Testis (tissue), 3 donors: ENCODE results near the gene NRL. TPM values are rescaled to one million over a fixed set of nuclear protein-coding genes. Genes with fewer than 3 reads are reported as not detected.
"Not testable (repeated sequence)": the region's sequence is repeated elsewhere in the genome, so short reads cannot be mapped to it uniquely, and the experiment has no call there.

Experiments
- DNase-seq: peaks from one replicate; pipeline ENCODE4 v3.0.0-alpha.2; 2019
- H3K27ac ChIP-seq, 2 donors: fragments of 200-600 bp; sonication (generic); one replicate each; pipeline ENCODE4 v1.5.1; 2019
- H3K27me3 ChIP-seq: fragments of 200-600 bp; sonication (generic); one replicate; pipeline ENCODE4 v1.5.1; 2019
- H3K36me3 ChIP-seq: fragments of 200-600 bp; sonication (generic); one replicate; pipeline ENCODE4 v1.5.1; 2017; ENCODE audit warnings: low read depth; ENCODE audit errors: missing control alignments
- H3K4me1 ChIP-seq: fragments of 200-600 bp; sonication (generic); one replicate; pipeline ENCODE4 v1.5.1; 2019
- H3K4me3 ChIP-seq, 2 donors: fragments of 200-600 bp; sonication (generic); one replicate each; pipeline ENCODE4 v1.5.1; 2017 to 2019
- H3K9me3 ChIP-seq: fragments of 200-600 bp; sonication (generic); one replicate; pipeline ENCODE4 v1.5.1; 2017
- POLR2A ChIP-seq: fragments of 450-650 bp; IDR thresholded peaks from one replicate; pipeline ENCODE4 v1.6.1; 2017; ENCODE audit warnings: antibody characterized with exemption, mild to moderate bottlenecking, moderate library complexity
- WGBS, 2 donors: methylation state at CpG; one replicate each; pipeline ENCODE4 v1.1.5; 2018; 5-methylcytosine and 5-hydroxymethylcytosine counted together
- intact Hi-C: fragments of 100-400 bp; cut with DNase I; formaldehyde crosslinking; loops from one replicate; pipeline ENCODE4 v1.15.1; 2023; ENCODE audit warnings: low total_unique reads
- polyA plus RNA-seq: library from polyadenylated mRNA; stranded (reverse); fragments of 350-450 nt; fragmentation: Illumina TruSeq; extraction: RNeasy Lipid Tissue Mini Kit (QIAGEN cat#74804); gene quantifications from one replicate; pipeline ENCODE4 v1.2.3, GENCODE V29; 2014; ENCODE audit warnings: low read depth, low replicate concordance; ENCODE audit not compliant: insufficient read depth
- total RNA-seq, 2 donors: library from RNA; depleted of rRNA; stranded (reverse); fragments of >200 nt; gene quantifications; one replicate each; pipeline ENCODE4 v1.2.3, GENCODE V29; 2016
- TF ChIP-seq, protein P1 (sequence below), 3 experiments: fragments of 450-650 bp in 2 of 3; fragments of 200-600 bp in 1 of 3; sonication (generic) in 1 of 3; IDR thresholded peaks; one replicate each; pipeline ENCODE4 v1.5.1; 2016 to 2019; ENCODE audit warnings: antibody characterized with exemption in 3 of 3, mild to moderate bottlenecking in 2 of 3, moderate library complexity in 1 of 3

NRL gene
- total and polyA plus RNA-seq, 3 donors from 2014 or later, result 6.6 to 8.3 (median 8.2) TPM

GRCh38 chr14:24113379-24113800, 1.4 kb downstream of the NRL start:
- Histone ChIP-seq H3K4me3 (peak overlapping the region; percentile 68 to 76), H3K36me3 (no peaks in the 10 kb centered on the region), H3K4me1 (peaks cover 9% of the 10 kb centered on the region), H3K27me3 (no peaks in the 10 kb centered on the region), H3K9me3 (no peaks in the 10 kb centered on the region), H3K27ac (peak overlapping the region; percentile 99 to 100)
- 13 to 23% methylated on average over 10 to 15 of the region's 15 CpGs for WGBS, 2 donors
- intact Hi-C loops, result no loop called here
- DNase-seq, result peak; percentile 21
- no peak for TF ChIP-seq POLR2A
- TF ChIP-seq, protein P1, sequence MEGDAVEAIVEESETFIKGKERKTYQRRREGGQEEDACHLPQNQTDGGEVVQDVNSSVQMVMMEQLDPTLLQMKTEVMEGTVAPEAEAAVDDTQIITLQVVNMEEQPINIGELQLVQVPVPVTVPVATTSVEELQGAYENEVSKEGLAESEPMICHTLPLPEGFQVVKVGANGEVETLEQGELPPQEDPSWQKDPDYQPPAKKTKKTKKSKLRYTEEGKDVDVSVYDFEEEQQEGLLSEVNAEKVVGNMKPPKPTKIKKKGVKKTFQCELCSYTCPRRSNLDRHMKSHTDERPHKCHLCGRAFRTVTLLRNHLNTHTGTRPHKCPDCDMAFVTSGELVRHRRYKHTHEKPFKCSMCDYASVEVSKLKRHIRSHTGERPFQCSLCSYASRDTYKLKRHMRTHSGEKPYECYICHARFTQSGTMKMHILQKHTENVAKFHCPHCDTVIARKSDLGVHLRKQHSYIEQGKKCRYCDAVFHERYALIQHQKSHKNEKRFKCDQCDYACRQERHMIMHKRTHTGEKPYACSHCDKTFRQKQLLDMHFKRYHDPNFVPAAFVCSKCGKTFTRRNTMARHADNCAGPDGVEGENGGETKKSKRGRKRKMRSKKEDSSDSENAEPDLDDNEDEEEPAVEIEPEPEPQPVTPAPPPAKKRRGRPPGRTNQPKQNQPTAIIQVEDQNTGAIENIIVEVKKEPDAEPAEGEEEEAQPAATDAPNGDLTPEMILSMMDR (IDR thresholded peaks at IDR 0.05), result no peak

- WGBS, 2 donors, result 29 to 44% methylated on average over 1 of the region's 1 CpG
- TF ChIP-seq, protein P1 (IDR thresholded peaks at IDR 0.05), result no peak
- no peak for TF ChIP-seq POLR2A
- no peak for DNase-seq
- intact Hi-C loops, result no loop called here
- Histone ChIP-seq H3K36me3 (no peaks in the 10 kb centered on the region), H3K4me1 (peaks cover 3% of the 10 kb centered on the region), H3K4me3 (no peak overlapping the region), H3K27me3 (no peaks in the 10 kb centered on the region), H3K9me3 (no peaks in the 10 kb centered on the region), H3K27ac (no peak overlapping the region)
These were observed 4.2 kb downstream of the NRL start for GRCh38 chr14:24110523-24110922.

DNA sequence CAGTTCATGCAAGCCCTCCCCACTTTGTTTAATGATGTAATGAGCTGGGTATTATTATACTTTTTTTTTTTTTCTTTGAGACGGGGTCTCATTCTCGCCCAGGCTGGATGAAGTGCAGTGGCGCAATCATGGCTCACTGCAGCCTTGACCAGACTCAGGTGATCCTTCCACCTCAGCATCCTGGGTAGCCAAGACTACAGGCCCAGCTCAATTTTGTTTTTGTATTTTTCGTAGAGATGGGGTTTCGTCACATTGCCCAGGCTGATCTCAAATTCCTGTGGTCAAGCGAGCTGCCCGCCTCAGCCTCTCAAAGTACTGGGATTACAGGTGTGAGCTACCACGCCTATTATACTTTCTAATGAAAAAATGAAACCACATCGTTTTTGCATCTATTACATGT, 4.7 kb downstream of the NRL start:
- intact Hi-C loops, result no loop called here
- WGBS, 2 donors, result 89 to 92% methylated on average over 9 of the region's 9 CpGs
- no peaks in the 10 kb centered on the region for H3K36me3 ChIP-seq

GRCh38 chr14:24108336-24108874, 6.3 kb downstream of the NRL start:
- Histone ChIP-seq H3K4me1 (no peaks in the 10 kb centered on the region), H3K27me3 (no peaks in the 10 kb centered on the region), H3K4me3 (no peak overlapping the region), H3K36me3 (no peaks in the 10 kb centered on the region), H3K9me3 (no peaks in the 10 kb centered on the region), H3K27ac (no peak overlapping the region)
- DNase-seq, result no peak
- intact Hi-C loops, result no loop called here
- 52 to 59% methylated on average over 5 of the region's 5 CpGs for WGBS, 2 donors
- TF ChIP-seq POLR2A, result no peak
- TF ChIP-seq, protein P1 (IDR thresholded peaks at IDR 0.05), result no peak

More for the DNA sequence above, 4.7 kb downstream of the NRL start:
- Histone ChIP-seq H3K27me3 (no peaks in the 10 kb centered on the region), H3K4me1 (no peaks in the 10 kb centered on the region), H3K4me3 (no peak overlapping the region), H3K27ac (no peak overlapping the region), H3K9me3 (no peaks in the 10 kb centered on the region)
- TF ChIP-seq, protein P1 (IDR thresholded peaks at IDR 0.05), result no peak
- no peak for TF ChIP-seq POLR2A
- DNase-seq, result no peak

DNA sequence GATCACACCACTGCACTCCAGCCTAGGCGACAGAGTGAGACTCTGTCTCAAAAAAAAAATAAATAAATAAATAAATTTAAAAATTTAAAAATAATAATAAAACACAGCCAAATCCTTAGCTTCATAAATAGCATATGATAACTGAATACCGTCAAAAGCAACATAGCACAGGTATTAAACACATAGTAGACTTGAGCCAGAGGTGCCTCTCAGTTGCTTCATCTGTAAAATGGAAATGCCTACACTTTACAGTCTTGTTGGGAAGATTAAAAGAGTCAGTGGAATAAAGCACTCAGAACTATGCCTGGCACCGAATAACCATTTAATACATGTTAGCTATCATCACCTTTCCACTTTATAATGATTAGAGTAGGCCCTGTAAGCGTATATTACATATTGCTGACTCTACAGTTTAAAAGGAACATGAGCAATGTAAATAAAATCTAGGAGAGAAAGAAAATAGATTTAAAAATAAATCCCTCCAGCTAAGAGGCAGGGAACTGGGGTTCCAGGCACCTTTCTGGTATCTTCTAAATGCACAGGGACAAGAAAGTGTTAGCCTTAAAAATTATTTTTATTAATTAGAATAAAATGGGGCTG, 8.0 kb downstream of the NRL start:
- no peak for DNase-seq
- intact Hi-C loops, result no loop called here
- no peak overlapping the region for H3K4me3 ChIP-seq
- no peaks in the 10 kb centered on the region for H3K27me3 ChIP-seq
- H3K36me3 ChIP-seq, result no peaks in the 10 kb centered on the region
- no peak overlapping the region for H3K27ac ChIP-seq
- no peaks in the 10 kb centered on the region for H3K4me1 ChIP-seq
- TF ChIP-seq POLR2A, result no peak
- TF ChIP-seq, protein P1 (IDR thresholded peaks at IDR 0.05), result no peak
- no peaks in the 10 kb centered on the region for H3K9me3 ChIP-seq
- WGBS, 2 donors, result 89 to 94% methylated on average over 4 of the region's 4 CpGs

- H3K36me3 ChIP-seq, H3K4me1 ChIP-seq, H3K9me3 ChIP-seq, DNase-seq, H3K4me3 ChIP-seq, intact Hi-C loops, H3K27me3 ChIP-seq, H3K27ac ChIP-seq: not testable (repeated sequence)
- 94 to 96% methylated on average over 8 of the region's 8 CpGs for WGBS, 2 donors
These were observed 9.0 kb downstream of the NRL start for GRCh38 chr14:24105609-24106239.
